Gastroesophageal sphincter (tissue), 3 donors: ENCODE measurements around the gene SLC25A3.

Experiments used
- POLR2A ChIP-seq, 2 donors: fragments of 450-650 bp; IDR thresholded peaks; one replicate each; pipeline ENCODE4 v1.6.1; 2017; ENCODE audit warnings: antibody characterized with exemption in 2 of 2, mild to moderate bottlenecking in 2 of 2, moderate library complexity in 1 of 2
- POLR2AphosphoS5 ChIP-seq: sonication (generic); formaldehyde crosslinking; IDR thresholded peaks from one replicate; pipeline ENCODE4 v1.6.1; 2017; ENCODE audit warnings: antibody characterized with exemption
- TF ChIP-seq, protein P1 (sequence below), 4 experiments: fragments of 200-600 bp in 2 of 4; fragments of 450-650 bp in 2 of 4; sonication (generic) in 1 of 4; IDR thresholded peaks; one replicate each; pipeline ENCODE4 v1.5.1; 2017 to 2019; ENCODE audit warnings: antibody characterized with exemption in 4 of 4, mild to moderate bottlenecking in 2 of 4, moderate library complexity in 2 of 4

DNA sequence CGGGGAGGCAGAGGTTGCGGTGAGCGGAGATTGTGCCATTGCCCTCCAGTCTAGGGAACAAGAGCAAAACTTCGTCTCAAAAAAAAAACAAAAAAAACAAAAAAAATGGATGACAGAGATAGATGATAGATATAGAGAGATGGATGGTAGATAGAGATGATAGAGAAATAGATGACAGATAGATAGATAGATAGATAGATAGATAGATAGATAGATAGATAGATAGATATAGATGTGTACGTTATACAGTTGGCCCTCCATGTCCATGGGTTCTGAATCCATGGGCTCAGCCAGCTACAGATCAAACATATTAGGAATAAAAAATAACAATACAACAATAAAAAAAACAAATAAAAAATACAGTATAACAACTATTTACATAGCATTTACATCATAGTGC, 12.8 kb upstream of the SLC25A3 start:
- TF ChIP-seq, protein P1, sequence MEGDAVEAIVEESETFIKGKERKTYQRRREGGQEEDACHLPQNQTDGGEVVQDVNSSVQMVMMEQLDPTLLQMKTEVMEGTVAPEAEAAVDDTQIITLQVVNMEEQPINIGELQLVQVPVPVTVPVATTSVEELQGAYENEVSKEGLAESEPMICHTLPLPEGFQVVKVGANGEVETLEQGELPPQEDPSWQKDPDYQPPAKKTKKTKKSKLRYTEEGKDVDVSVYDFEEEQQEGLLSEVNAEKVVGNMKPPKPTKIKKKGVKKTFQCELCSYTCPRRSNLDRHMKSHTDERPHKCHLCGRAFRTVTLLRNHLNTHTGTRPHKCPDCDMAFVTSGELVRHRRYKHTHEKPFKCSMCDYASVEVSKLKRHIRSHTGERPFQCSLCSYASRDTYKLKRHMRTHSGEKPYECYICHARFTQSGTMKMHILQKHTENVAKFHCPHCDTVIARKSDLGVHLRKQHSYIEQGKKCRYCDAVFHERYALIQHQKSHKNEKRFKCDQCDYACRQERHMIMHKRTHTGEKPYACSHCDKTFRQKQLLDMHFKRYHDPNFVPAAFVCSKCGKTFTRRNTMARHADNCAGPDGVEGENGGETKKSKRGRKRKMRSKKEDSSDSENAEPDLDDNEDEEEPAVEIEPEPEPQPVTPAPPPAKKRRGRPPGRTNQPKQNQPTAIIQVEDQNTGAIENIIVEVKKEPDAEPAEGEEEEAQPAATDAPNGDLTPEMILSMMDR (IDR thresholded peaks at IDR 0.05): no peak
- no peak for TF ChIP-seq POLR2A (IDR thresholded peaks at IDR 0.05)
- no peak for TF ChIP-seq POLR2AphosphoS5
